Epithelial cell of proximal tubule (primary cell): ENCODE results near the gene DENND1A. TPM values are rescaled to one million over a fixed set of nuclear protein-coding genes. Genes with fewer than 3 reads are reported as not detected.

Source experiments
- DNase-seq: peaks from one replicate; pipeline ENCODE4 v3.0.0-alpha.2; 2011; ENCODE audit warnings: low read depth
- H3K4me3 ChIP-seq: 2 replicates; pipeline ENCODE4 v1.5.1; 2011; ENCODE audit warnings: low read depth, mild to moderate bottlenecking, low read length
- total RNA-seq: library from RNA; depleted of rRNA; stranded (reverse); fragments of >200 nt; gene quantifications from 2 replicates; pipeline ENCODE4 v1.2.3, GENCODE V29; 2015
- TF ChIP-seq, protein P1 (sequence below): conservative IDR thresholded peaks from 2 replicates; pipeline ENCODE4 v1.5.1; 2012; ENCODE audit warnings: low read depth, mild to moderate bottlenecking, low read length

The DENND1A gene
- total RNA-seq, 1 donor from 2014 or later: 26.6 TPM

DNA sequence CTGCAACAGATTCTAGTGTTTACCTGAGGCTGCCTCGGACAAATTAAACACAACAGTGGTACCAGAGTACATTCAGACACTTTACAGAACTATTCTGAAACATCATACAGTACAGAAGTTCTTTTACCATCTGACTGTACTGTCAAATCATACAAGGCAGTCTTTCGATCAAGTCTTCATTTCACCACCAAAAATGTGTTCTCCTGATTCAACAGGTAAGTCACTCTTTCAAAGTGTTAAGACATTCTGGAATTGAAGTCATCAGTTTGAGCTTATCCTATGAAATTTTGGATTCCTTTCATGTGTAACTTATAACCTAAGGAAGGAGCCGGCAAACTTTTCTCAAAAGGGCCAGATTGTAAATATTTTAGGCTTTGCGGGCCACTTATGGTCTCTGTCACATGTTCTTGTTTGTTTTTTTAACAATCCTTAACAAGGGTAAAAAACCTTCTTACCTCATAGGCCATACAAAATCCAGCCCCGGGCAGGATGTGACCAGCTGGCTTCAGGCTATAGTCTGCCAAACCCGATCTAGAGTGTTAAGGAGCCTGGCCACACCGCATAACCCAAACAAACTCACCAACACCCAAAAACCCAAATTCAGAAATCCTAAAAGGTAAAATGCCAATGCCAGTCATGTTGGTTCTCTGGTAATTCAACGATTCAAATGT lies 151.6 kb downstream of the DENND1A start:
- DNase-seq: no peak
- TF ChIP-seq, protein P1, sequence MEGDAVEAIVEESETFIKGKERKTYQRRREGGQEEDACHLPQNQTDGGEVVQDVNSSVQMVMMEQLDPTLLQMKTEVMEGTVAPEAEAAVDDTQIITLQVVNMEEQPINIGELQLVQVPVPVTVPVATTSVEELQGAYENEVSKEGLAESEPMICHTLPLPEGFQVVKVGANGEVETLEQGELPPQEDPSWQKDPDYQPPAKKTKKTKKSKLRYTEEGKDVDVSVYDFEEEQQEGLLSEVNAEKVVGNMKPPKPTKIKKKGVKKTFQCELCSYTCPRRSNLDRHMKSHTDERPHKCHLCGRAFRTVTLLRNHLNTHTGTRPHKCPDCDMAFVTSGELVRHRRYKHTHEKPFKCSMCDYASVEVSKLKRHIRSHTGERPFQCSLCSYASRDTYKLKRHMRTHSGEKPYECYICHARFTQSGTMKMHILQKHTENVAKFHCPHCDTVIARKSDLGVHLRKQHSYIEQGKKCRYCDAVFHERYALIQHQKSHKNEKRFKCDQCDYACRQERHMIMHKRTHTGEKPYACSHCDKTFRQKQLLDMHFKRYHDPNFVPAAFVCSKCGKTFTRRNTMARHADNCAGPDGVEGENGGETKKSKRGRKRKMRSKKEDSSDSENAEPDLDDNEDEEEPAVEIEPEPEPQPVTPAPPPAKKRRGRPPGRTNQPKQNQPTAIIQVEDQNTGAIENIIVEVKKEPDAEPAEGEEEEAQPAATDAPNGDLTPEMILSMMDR: no peak
- H3K4me3 ChIP-seq: no peak overlapping the region

DNA sequence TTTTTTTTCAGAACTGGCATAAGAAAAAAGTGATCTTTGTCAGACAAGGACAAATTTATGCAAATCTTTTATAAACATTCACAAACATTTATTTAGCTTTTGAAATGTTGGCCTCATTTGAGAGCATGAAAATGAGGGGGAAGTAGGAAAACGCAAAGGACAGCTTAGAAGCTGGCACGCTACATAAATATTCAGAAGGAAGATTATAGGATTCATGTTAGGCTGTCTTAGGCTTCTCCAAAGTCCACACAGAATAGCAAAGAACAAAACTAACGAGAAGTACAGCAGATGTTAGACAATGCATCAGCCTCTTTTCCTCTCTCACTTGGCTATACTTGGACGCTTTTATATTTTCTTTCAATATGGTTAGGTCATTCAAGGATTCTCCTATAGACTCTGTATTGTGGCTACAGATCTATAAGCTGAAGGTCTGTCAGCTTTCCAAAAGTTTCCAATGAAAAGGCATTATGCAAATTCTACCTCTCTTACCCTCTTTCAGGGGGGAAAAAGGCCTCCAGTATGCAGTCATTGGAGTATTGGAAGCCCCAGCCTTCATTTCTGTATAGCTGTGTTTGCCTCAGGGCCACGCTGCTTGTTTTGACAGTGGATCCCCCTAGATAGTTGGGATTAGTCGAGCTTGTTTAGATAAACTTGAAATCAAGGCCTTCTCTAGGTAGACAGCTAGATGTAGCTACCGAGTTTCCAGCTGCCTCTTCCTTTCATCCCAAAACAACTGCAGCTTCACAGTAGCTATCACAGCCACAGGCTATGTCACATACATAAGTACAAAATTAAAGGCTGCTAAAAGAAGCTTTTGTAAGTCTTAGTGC lies 153.0 kb downstream of the DENND1A start:
- DNase-seq: no peak
- no peak overlapping the region for H3K4me3 ChIP-seq
- TF ChIP-seq, protein P1: no peak

DNA sequence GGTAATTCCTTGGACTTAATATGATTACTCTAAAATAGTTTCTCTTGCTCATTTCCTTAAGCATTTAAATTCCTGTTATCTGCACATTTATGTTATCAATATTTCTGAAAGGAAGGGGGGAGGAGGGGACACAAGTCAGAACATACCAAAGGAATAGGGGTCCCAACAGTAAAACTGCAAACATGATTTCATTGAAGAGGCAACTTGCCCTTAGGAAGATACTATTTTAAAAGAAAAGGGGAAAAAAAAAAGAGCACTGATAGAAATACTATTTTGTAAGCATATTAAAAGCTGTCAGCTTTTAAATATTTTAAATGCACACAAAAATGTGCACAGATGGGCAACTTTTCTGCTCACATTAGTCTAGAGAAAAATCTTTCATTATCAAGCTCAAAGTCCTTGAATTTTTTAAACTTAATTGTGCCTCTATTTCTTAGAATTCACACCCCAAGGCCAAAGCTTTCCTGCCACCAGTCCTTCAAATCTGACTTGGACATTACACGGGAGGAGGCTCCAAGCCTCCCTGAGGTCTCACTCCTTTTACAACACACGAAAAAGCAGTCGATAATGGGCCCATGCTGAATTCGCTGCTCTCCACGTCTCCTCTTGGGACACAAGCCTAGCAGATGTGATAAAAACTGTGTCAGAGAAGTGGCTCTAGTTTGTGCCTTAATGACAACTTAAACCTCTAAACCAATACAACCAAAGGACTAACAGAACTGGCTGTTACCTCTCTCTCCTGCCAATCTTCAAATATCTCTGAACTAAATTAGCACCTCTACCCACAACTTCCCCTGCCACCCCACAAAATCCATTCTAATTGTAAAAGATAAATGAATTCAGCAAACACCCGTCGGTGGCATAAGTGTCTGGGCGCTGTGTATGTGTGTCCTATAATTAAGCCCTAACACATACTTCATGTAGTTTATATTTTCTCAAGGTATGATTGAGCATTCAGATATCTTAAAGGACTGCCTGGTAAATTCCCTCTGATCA lies 154.3 kb downstream of the DENND1A start:
- TF ChIP-seq, protein P1: no peak
- no peak for DNase-seq
- no peak overlapping the region for H3K4me3 ChIP-seq

DNA sequence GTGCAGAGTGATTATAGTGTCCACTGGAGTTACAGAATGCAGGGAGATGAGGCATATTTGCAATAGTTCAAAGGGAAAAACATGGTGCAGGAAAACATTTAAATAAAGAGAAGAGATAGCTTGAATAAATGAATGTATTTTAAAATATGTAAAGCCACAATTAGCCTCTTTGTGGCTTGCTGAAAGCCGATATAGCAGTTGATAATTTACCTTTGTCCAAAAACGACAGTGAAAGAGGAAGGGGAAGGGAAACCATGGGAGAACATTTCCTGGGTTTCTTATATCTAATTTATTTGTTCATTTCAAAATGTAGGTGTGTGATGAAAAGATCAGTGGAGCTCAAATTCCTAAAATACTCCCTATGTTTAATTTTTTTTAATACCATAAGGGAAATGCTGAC lies 156.1 kb downstream of the DENND1A start:
- DNase-seq: no peak
- TF ChIP-seq, protein P1: no peak
- H3K4me3 ChIP-seq: no peak overlapping the region

DNA sequence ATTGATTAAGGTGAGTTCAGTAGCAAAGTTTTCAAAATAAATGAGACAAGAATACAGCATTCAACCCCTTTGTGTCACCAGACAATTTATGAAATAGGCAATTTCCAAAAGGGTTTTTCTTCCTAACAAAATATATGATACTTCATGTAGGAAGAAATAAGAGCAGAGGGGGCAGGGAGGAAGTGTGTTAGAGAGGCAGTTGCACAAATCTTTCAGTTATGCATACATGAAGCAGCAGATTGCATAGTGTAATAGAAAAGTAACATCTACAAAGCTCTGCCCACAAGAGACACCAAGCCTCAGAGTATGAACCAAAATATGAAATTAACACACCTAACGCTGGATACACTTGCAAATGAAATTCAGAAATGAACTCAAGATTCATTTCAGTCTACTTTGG lies 157.0 kb downstream of the DENND1A start:
- no peak for DNase-seq
- no peak overlapping the region for H3K4me3 ChIP-seq
- TF ChIP-seq, protein P1: no peak

DNA sequence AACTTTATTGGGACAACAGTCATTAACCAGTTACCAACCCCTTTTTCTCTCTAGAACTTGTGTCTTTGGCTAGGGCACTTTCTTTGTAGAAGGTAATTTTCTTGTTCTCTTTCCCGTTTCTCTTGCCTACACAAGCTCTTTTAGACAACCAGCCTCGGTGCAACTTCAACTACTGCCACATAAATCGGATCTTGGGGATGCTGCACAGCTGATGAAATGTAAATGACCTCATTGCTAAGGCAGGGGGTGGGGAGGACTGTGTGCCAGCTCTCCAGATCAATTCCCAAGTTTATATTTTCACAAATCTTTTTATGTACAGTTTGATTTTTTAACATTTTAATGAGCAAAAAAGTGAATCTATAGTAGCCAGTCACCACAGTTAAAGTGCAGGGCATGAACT lies 157.6 kb downstream of the DENND1A start:
- DNase-seq: no peak
- TF ChIP-seq, protein P1: no peak
- no peak overlapping the region for H3K4me3 ChIP-seq
